Adrenal gland (tissue), 5 donors: ENCODE results near the gene AGRN.

ENCODE experiments used
- CTCF ChIP-seq, 6 experiments: fragments of 450-650 bp in 4 of 6; fragments of 200-600 bp in 2 of 6; sonication (generic) in 1 of 6; IDR thresholded peaks; 1 replicate in 5 of 6; 2 replicates in 1 of 6; pipeline versions ENCODE4 v1.5.1 to v1.8.0; 2016 to 2021; ENCODE audit warnings: antibody characterized with exemption in 6 of 6, mild to moderate bottlenecking in 2 of 6, moderate library complexity in 1 of 6
- POLR2A ChIP-seq, 2 donors: fragments of 450-650 bp; IDR thresholded peaks; one replicate each; pipeline ENCODE4 v1.6.1; 2017; ENCODE audit warnings: antibody characterized with exemption in 2 of 2, mild to moderate bottlenecking in 2 of 2, moderate library complexity in 1 of 2
- donor health status: DM: no; HTN: no; CAD: no.

- no peak for TF ChIP-seq CTCF (IDR thresholded peaks at IDR 0.05)
- TF ChIP-seq POLR2A (IDR thresholded peaks at IDR 0.05) = no peak
Observed at GRCh38 chr1:1079408-1080121, 59.6 kb downstream of the AGRN start.
